Ovary (tissue), 3 donors: ENCODE results near the gene TYMS.

Experiments used
- CTCF ChIP-seq, 3 donors: fragments of 450-650 bp in 2 of 3; fragments of 200-600 bp in 1 of 3; IDR thresholded peaks; one replicate each; pipeline versions ENCODE4 v1.5.1 to v1.8.0; 2016 to 2022; ENCODE audit warnings: antibody characterized with exemption in 3 of 3, mild to moderate bottlenecking in 1 of 3
- EP300 ChIP-seq: sonication (generic); formaldehyde crosslinking; IDR thresholded peaks from one replicate; pipeline ENCODE4 v1.6.1; 2017; ENCODE audit warnings: antibody characterized with exemption
- POLR2A ChIP-seq: fragments of 450-650 bp; IDR thresholded peaks from one replicate; pipeline ENCODE4 v1.6.1; 2017; ENCODE audit warnings: antibody characterized with exemption, mild to moderate bottlenecking, moderate library complexity
- donor health status: DM: no; HTN: no; CAD: no.

DNA sequence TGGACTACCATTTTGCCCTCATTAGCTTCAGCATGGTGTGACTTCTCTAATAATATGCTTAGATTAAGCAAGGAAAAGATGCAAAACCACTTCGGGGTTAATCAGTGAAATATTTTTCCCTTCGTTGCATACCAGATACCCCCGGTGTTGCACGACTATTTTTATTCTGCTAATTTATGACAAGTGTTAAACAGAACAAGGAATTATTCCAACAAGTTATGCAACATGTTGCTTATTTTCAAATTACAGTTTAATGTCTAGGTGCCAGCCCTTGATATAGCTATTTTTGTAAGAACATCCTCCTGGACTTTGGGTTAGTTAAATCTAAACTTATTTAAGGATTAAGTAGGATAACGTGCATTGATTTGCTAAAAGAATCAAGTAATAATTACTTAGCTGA is 16.3 kb downstream of the TYMS start:
- TF ChIP-seq CTCF (IDR thresholded peaks at IDR 0.05) (no peak), POLR2A (no peak), EP300 (no peak)
